K562 (cell line): ENCODE data around the gene CEMIP. TPM values are rescaled to one million over a fixed set of nuclear protein-coding genes. Genes with fewer than 3 reads are reported as not detected.

Experiments used
- ATAC-seq: fragments of 200-7000 bp; cut with Tn5 transposase; 3 replicates; pipeline ENCODE4 v1.9.1; 2020; ENCODE audit warnings: moderate library complexity
- BruUV-seq: library from RNA; stranded (reverse); fragments of 400-500 nt; replicated peaks from 2 replicates; lab custom pipeline; 2021; lab: Mats Ljungman, UMichigan
- CTCF ChIA-PET: fragments of 300-600 bp; formaldehyde crosslinking; extraction: SDS; loops from one replicate; lab custom pipeline; 2021; ENCODE audit warnings: low intra/inter-chr PET ratio; lab: Yijun Ruan, JAX
- POLR2A ChIA-PET: fragments of 300-600, 350-650 bp; sonication (Branson Sonifier 250); formaldehyde crosslinking; extraction: SDS; loops from one replicate; lab custom pipeline; 2021; ENCODE audit warnings: antibody characterized with exemption, inconsistent platforms; lab: Yijun Ruan, JAX
- DNase-seq, 4 experiments: peaks; one replicate each; pipeline versions ENCODE4 v3.0.0 to v3.0.0-alpha.2; 2011 to 2018; ENCODE audit warnings: low spot score in 3 of 4, mixed read lengths in 3 of 4; ENCODE audit errors: extremely low read depth in 1 of 4
- FAIRE-seq: peaks from 2 replicates; lab custom pipeline; 2011; peaks lifted over from hg19 to GRCh38; lab: Jason Lieb, UNC
- H2AFZ ChIP-seq: 2 replicates; pipeline ENCODE4 v1.6.0; 2011; ENCODE audit warnings: low read depth, low read length, control low read depth, inconsistent platforms
- H3K27ac ChIP-seq: fragments of 200-600 bp; 3 replicates; pipeline ENCODE4 v1.8.0; 2011; ENCODE audit warnings: low read depth, mild to moderate bottlenecking, control low read depth, inconsistent platforms, low read length, moderate library complexity, mixed read lengths; ENCODE audit errors: extremely low read depth
- H3K27me3 ChIP-seq, 2 experiments: fragments of 300-600 bp in 1 of 2; 2 replicates in 1 of 2; 3 replicates in 1 of 2; pipeline versions ENCODE4 v1.6.0 to v1.8.0; 2011; ENCODE audit warnings: inconsistent platforms in 2 of 2, low read length in 2 of 2, mild to moderate bottlenecking in 1 of 2, mixed read lengths in 1 of 2, moderate library complexity in 1 of 2; ENCODE audit not compliant: control insufficient read depth in 2 of 2, insufficient read depth in 2 of 2
- H3K36me3 ChIP-seq: fragments of 300-600 bp; 3 replicates; pipeline ENCODE4 v1.8.0; 2011; ENCODE audit warnings: mild to moderate bottlenecking, low read length, inconsistent platforms; ENCODE audit not compliant: control insufficient read depth, insufficient read depth
- H3K4me1 ChIP-seq, 2 experiments: fragments of 200-600 bp in 1 of 2; replicated peaks in 1 of 2; 2 replicates in 1 of 2; 3 replicates in 1 of 2; pipeline versions ENCODE4 v1.5.1 to v1.8.0; 2011; ENCODE audit warnings: inconsistent platforms in 2 of 2, low read length in 2 of 2, mild to moderate bottlenecking in 1 of 2, mixed read lengths in 1 of 2, moderate library complexity in 1 of 2; ENCODE audit not compliant: control insufficient read depth in 2 of 2, insufficient read depth in 2 of 2
- H3K4me2 ChIP-seq: 2 replicates; pipeline ENCODE4 v1.6.1; 2011; ENCODE audit warnings: low read length, control low read depth, inconsistent platforms, mixed read lengths; ENCODE audit not compliant: insufficient read depth
- H3K4me3 ChIP-seq: fragments of 200-600 bp; sonication (generic), shearing (Covaris generic); 2 replicates; pipeline ENCODE4 v1.5.1; 2016; ENCODE audit warnings: control low read depth, inconsistent platforms
- H3K79me2 ChIP-seq: fragments of 200-600 bp; 3 replicates; pipeline ENCODE4 v1.8.0; 2011; ENCODE audit warnings: low read length, inconsistent platforms; ENCODE audit not compliant: control insufficient read depth, insufficient read depth
- H3K9ac ChIP-seq, 2 experiments: 2 replicates each; pipeline versions ENCODE4 v1.6.0 to v1.6.1; 2011; ENCODE audit warnings: low read depth in 2 of 2, low read length in 2 of 2, control low read depth in 1 of 2, inconsistent platforms in 1 of 2, mild to moderate bottlenecking in 1 of 2, mixed read lengths in 1 of 2; ENCODE audit not compliant: insufficient read depth in 1 of 2
- H3K9me1 ChIP-seq: one replicate; pipeline ENCODE4 v1.6.0; 2011; ENCODE audit warnings: inconsistent platforms, mild to moderate bottlenecking, low read length, moderate library complexity; ENCODE audit not compliant: control insufficient read depth, insufficient read depth
- H3K9me3 ChIP-seq: replicated peaks from 2 replicates; pipeline ENCODE4 v1.5.1; 2011; ENCODE audit warnings: low read depth, low read length, inconsistent platforms; ENCODE audit not compliant: control insufficient read depth, insufficient read depth
- H4K20me1 ChIP-seq: replicated peaks from 2 replicates; pipeline ENCODE4 v1.6.1; 2011; ENCODE audit warnings: low read length, inconsistent platforms, mixed read lengths; ENCODE audit not compliant: control insufficient read depth, insufficient read depth
- ELF1 ChIP-seq: fragments of 200-800 bp; sonication (Bioruptor generic); IDR thresholded peaks from 2 replicates; pipeline ENCODE4 v1.6.1; 2016; ENCODE audit warnings: missing genetic modification characterization, missing compliant biosample characterization
- HDAC8 ChIP-seq: fragments of 450-650 bp; IDR thresholded peaks from 2 replicates; pipeline ENCODE4 v1.6.1; 2016; ENCODE audit warnings: mild to moderate bottlenecking, missing genetic modification characterization, moderate library complexity, missing compliant biosample characterization
- RAD51 ChIP-seq: fragments of 450-650 bp; IDR thresholded peaks from 2 replicates; pipeline ENCODE4 v1.7.1; 2016; ENCODE audit warnings: low read depth, mild to moderate bottlenecking, borderline replicate concordance
- SMARCA5 ChIP-seq: fragments of 450-650 bp; IDR thresholded peaks from 2 replicates; pipeline ENCODE4 v1.6.1; 2016
- ZNF124 ChIP-seq: sonication (generic); formaldehyde crosslinking; IDR thresholded peaks from 2 replicates; pipeline ENCODE4 v1.8.1; 2022; ENCODE audit warnings: missing genetic modification reagents
- WGBS: fragments of 100-300 bp; shearing (Covaris generic); methylation state at CpG from one replicate; pipeline ENCODE4 v1.1.6; 2016; ENCODE audit warnings: low coverage, mixed read lengths; ENCODE audit not compliant: insufficient coverage; ENCODE audit errors: missing lambda C conversion rate; 5-methylcytosine and 5-hydroxymethylcytosine counted together
- in situ Hi-C: fragments of 300-500 bp; cut with MboI; formaldehyde crosslinking; loops from 4 replicates; pipeline ENCODE4 v1.15.0; 2018; ENCODE audit warnings: inconsistent platforms, mixed read lengths
- intact Hi-C: fragments of 100-400 bp; cut with micrococcal nuclease; formaldehyde crosslinking; loops from 2 replicates; pipeline ENCODE4 v1.14.2; 2022
- polyA plus RNA-seq, 8 experiments: library from polyadenylated mRNA; depleted of rRNA in 4 of 8; stranded (reverse) in 5 of 8; unstranded in 3 of 8; fragments of >200 nt; fragmentation: Nextera tagmentation in 2 of 8; fragmentation: Illumina TruSeq in 1 of 8; extraction: Ambion mirVana in 2 of 8; extraction: Trizol in 1 of 8; gene quantifications; 2 replicates each; pipeline versions ENCODE4 v1.2.1 to v1.2.3, GENCODE V29; 2011 to 2014; ENCODE audit warnings: inconsistent platforms in 1 of 8, missing spikeins in 1 of 8
- total RNA-seq, 7 experiments: library from RNA; depleted of rRNA in 6 of 7; stranded (reverse); fragments of >200 nt in 6 of 7; fragmentation: Illumina TruSeq in 2 of 7; extraction: Trizol in 2 of 7; gene quantifications; 2 replicates each; pipeline versions ENCODE4 v1.2.1 to v1.2.3, GENCODE V29; 2011 to 2021; ENCODE audit warnings: low replicate concordance in 1 of 7
- TF ChIP-seq, protein P1 (sequence below), 2 experiments: fragments of 450-650 bp in 1 of 2; IDR thresholded peaks; 2 replicates each; pipeline ENCODE4 v1.6.1; 2011 to 2017; ENCODE audit warnings: low read depth in 2 of 2, antibody characterized with exemption in 1 of 2, borderline replicate concordance in 1 of 2, low read length in 1 of 2, mild to moderate bottlenecking in 1 of 2, mixed read lengths in 1 of 2; ENCODE audit not compliant: control insufficient read depth in 1 of 2
- TF ChIP-seq, protein P2 (sequence below): fragments of 450-650 bp; formaldehyde crosslinking; IDR thresholded peaks from 2 replicates; pipeline ENCODE4 v1.4.0; 2022; ENCODE audit warnings: mild to moderate bottlenecking, moderate library complexity
- TF ChIP-seq, protein P3 (sequence below): sonication (generic); formaldehyde crosslinking; IDR thresholded peaks from 2 replicates; pipeline ENCODE4 v1.8.0; 2023; ENCODE audit warnings: missing genetic modification reagents, mild to moderate bottlenecking, borderline replicate concordance

CEMIP gene
- total and polyA plus RNA-seq, 9 of the 15 experiments (the other 6 are each of a cell fraction or from before 2014, with no cell fraction given): 0.33 TPM; not detected in 8

DNA sequence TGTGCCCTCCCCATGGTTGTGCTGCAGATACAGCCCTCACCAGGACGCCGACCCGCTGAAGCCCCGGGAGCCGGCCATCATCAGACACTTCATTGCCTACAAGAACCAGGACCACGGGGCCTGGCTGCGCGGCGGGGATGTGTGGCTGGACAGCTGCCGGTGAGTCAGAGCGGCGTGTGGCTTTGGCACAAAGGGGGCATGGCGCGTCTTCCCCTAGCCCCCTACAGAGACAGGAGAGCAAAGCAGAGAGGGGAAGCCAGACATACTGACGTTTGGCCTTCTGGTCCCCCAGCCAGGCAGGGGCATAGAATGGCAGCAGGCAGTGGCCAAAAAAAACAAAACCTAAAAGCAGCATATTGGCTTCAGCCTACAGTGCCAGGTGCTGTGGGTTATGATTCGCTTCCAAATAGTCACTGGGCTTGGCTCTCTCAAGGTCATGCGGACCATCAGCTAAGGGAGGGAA lies 146.5 kb downstream of the CEMIP start:
- peaks cover 33 to 74% of the 10 kb centered on the region in 2 experiments for H3K27me3 ChIP-seq
- POLR2A ChIA-PET: interaction anchor here (0.7 kb wide), 1 partner anchor 528 kb away, joined by 3 read pairs; no protein-coding TSS in a partner anchor
- peaks cover 0 to 13% of the 10 kb centered on the region in 2 experiments; a peak in 2 of 5 replicates for H3K4me1 ChIP-seq
- no TSS peak for BruUV-seq
- ATAC-seq (no peak), FAIRE-seq (no peak), DNase-seq (no peak)
- CTCF ChIA-PET: no interaction called here
- TF ChIP-seq ZNF124 (CRISPR knock-in tag) (no peak), RAD51 (no peak), SMARCA5 (no peak), HDAC8 (tag) (no peak), ELF1 (tag) (no peak)
- TF ChIP-seq, protein P1, sequence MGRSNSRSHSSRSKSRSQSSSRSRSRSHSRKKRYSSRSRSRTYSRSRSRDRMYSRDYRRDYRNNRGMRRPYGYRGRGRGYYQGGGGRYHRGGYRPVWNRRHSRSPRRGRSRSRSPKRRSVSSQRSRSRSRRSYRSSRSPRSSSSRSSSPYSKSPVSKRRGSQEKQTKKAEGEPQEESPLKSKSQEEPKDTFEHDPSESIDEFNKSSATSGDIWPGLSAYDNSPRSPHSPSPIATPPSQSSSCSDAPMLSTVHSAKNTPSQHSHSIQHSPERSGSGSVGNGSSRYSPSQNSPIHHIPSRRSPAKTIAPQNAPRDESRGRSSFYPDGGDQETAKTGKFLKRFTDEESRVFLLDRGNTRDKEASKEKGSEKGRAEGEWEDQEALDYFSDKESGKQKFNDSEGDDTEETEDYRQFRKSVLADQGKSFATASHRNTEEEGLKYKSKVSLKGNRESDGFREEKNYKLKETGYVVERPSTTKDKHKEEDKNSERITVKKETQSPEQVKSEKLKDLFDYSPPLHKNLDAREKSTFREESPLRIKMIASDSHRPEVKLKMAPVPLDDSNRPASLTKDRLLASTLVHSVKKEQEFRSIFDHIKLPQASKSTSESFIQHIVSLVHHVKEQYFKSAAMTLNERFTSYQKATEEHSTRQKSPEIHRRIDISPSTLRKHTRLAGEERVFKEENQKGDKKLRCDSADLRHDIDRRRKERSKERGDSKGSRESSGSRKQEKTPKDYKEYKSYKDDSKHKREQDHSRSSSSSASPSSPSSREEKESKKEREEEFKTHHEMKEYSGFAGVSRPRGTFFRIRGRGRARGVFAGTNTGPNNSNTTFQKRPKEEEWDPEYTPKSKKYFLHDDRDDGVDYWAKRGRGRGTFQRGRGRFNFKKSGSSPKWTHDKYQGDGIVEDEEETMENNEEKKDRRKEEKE (IDR thresholded peaks at IDR 0.05; ENCODE audit: borderline replicate concordance in 1 of 2, control insufficient read depth in 1 of 2, low read depth in 2 of 2, low read length in 1 of 2): no peak
- TF ChIP-seq, protein P2, sequence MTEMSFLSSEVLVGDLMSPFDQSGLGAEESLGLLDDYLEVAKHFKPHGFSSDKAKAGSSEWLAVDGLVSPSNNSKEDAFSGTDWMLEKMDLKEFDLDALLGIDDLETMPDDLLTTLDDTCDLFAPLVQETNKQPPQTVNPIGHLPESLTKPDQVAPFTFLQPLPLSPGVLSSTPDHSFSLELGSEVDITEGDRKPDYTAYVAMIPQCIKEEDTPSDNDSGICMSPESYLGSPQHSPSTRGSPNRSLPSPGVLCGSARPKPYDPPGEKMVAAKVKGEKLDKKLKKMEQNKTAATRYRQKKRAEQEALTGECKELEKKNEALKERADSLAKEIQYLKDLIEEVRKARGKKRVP: no peak
- TF ChIP-seq, protein P3, sequence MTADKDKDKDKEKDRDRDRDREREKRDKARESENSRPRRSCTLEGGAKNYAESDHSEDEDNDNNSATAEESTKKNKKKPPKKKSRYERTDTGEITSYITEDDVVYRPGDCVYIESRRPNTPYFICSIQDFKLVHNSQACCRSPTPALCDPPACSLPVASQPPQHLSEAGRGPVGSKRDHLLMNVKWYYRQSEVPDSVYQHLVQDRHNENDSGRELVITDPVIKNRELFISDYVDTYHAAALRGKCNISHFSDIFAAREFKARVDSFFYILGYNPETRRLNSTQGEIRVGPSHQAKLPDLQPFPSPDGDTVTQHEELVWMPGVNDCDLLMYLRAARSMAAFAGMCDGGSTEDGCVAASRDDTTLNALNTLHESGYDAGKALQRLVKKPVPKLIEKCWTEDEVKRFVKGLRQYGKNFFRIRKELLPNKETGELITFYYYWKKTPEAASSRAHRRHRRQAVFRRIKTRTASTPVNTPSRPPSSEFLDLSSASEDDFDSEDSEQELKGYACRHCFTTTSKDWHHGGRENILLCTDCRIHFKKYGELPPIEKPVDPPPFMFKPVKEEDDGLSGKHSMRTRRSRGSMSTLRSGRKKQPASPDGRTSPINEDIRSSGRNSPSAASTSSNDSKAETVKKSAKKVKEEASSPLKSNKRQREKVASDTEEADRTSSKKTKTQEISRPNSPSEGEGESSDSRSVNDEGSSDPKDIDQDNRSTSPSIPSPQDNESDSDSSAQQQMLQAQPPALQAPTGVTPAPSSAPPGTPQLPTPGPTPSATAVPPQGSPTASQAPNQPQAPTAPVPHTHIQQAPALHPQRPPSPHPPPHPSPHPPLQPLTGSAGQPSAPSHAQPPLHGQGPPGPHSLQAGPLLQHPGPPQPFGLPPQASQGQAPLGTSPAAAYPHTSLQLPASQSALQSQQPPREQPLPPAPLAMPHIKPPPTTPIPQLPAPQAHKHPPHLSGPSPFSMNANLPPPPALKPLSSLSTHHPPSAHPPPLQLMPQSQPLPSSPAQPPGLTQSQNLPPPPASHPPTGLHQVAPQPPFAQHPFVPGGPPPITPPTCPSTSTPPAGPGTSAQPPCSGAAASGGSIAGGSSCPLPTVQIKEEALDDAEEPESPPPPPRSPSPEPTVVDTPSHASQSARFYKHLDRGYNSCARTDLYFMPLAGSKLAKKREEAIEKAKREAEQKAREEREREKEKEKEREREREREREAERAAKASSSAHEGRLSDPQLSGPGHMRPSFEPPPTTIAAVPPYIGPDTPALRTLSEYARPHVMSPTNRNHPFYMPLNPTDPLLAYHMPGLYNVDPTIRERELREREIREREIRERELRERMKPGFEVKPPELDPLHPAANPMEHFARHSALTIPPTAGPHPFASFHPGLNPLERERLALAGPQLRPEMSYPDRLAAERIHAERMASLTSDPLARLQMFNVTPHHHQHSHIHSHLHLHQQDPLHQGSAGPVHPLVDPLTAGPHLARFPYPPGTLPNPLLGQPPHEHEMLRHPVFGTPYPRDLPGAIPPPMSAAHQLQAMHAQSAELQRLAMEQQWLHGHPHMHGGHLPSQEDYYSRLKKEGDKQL (CRISPR knock-in tag): no peak
- no peak overlapping the region for H3K27ac ChIP-seq
- intact Hi-C loops: no loop called here
- H3K9me1 ChIP-seq: no peaks in the 10 kb centered on the region
- H2AFZ ChIP-seq: no peak overlapping the region
- in situ Hi-C loops: no loop called here
- H3K79me2 ChIP-seq: no peaks in the 10 kb centered on the region
- no peak overlapping the region for H3K4me3 ChIP-seq
- H3K9ac ChIP-seq: no peak overlapping the region
- no peaks in the 10 kb centered on the region; the same call in 1 of the 2 replicates for H3K9me3 ChIP-seq
- H3K4me2 ChIP-seq: no peak overlapping the region
- no peaks in the 10 kb centered on the region for H3K36me3 ChIP-seq
- 15% methylated on average over 17 of the region's 17 CpGs for WGBS
- peaks cover 10% of the 10 kb centered on the region; the same call in 1 of the 2 replicates for H4K20me1 ChIP-seq
